GM12878 (cell line): ENCODE data around the gene OR6Q1. TPM values are rescaled to one million over a fixed set of nuclear protein-coding genes. Genes with fewer than 3 reads are reported as not detected.

Source experiments
- ATAC-seq: fragments of 200-7000 bp; cut with Tn5 transposase; 3 replicates; pipeline ENCODE4 v1.9.1; 2020; ENCODE audit warnings: mild to moderate bottlenecking, moderate library complexity
- BruUV-seq: library from RNA; stranded (reverse); fragments of 400-500 nt; replicated peaks from 2 replicates; lab custom pipeline; 2021; lab: Mats Ljungman, UMichigan
- CTCF ChIA-PET: fragments of 300-600 bp; sonication (Branson Sonifier 250); formaldehyde crosslinking; extraction: SDS; loops from one replicate; lab custom pipeline; 2021; ENCODE audit warnings: inconsistent platforms; lab: Yijun Ruan, JAX
- POLR2A ChIA-PET: fragments of 350-600 bp; formaldehyde crosslinking; extraction: SDS; loops from one replicate; lab custom pipeline; 2021; ENCODE audit warnings: inconsistent platforms; lab: Charles Lee
- RAD21 ChIA-PET: fragments of 300-600 bp; sonication (Branson Sonifier 250); formaldehyde crosslinking; loops from one replicate; lab custom pipeline; 2023; ENCODE audit warnings: antibody characterized with exemption; ENCODE audit not compliant: unreplicated experiment; lab: Charles Lee
- SMC1A ChIA-PET: fragments of 300-600 bp; sonication (Branson Sonifier 250); formaldehyde crosslinking; loops from one replicate; lab custom pipeline; 2023; ENCODE audit not compliant: unreplicated experiment, uncharacterized antibody; lab: Charles Lee
- DNase-seq: peaks from one replicate; pipeline ENCODE4 v3.0.0-alpha.2; 2011; ENCODE audit warnings: low read depth, low spot score
- FAIRE-seq: peaks from 3 replicates; lab custom pipeline; 2011; peaks lifted over from hg19 to GRCh38; lab: Jason Lieb, UNC
- H2AFZ ChIP-seq: 2 replicates; pipeline ENCODE4 v1.6.0; 2011; ENCODE audit warnings: low read depth, low read length, control low read depth; ENCODE audit not compliant: control insufficient read depth
- H3K27ac ChIP-seq: 2 replicates; pipeline ENCODE4 v1.5.1; 2011; ENCODE audit warnings: control low read depth; ENCODE audit not compliant: control insufficient read depth, insufficient read depth
- H3K27me3 ChIP-seq, 2 experiments: replicated peaks in 1 of 2; 2 replicates each; pipeline versions ENCODE4 v1.6.0 to v1.6.1; 2011; ENCODE audit warnings: low read length in 1 of 2; ENCODE audit not compliant: control insufficient read depth in 2 of 2, insufficient read depth in 2 of 2
- H3K36me3 ChIP-seq, 2 experiments: 2 replicates each; pipeline ENCODE4 v1.5.1; 2011; ENCODE audit warnings: low read length in 1 of 2; ENCODE audit not compliant: control insufficient read depth in 2 of 2, insufficient read depth in 2 of 2
- H3K4me1 ChIP-seq: 2 replicates; pipeline ENCODE4 v1.6.1; 2011; ENCODE audit warnings: mild to moderate bottlenecking, low read length, moderate library complexity, mixed read lengths; ENCODE audit not compliant: control insufficient read depth, insufficient read depth
- H3K4me2 ChIP-seq: 2 replicates; pipeline ENCODE4 v1.6.0; 2011; ENCODE audit warnings: control low read depth; ENCODE audit not compliant: control insufficient read depth, insufficient read depth
- H3K4me3 ChIP-seq: fragments of 200-600 bp; sonication (generic); 2 replicates; pipeline ENCODE4 v1.5.1; 2016
- H3K79me2 ChIP-seq: 2 replicates; pipeline ENCODE4 v1.6.0; 2011; ENCODE audit warnings: low read length; ENCODE audit not compliant: control insufficient read depth, insufficient read depth
- H3K9ac ChIP-seq: 2 replicates; pipeline ENCODE4 v1.8.0; 2011; ENCODE audit warnings: low read length, control low read depth, mixed read lengths; ENCODE audit not compliant: control insufficient read depth, insufficient read depth
- H3K9me3 ChIP-seq: replicated peaks from 3 replicates; pipeline ENCODE4 v1.5.1; 2011; ENCODE audit warnings: mild to moderate bottlenecking, low read length; ENCODE audit not compliant: control insufficient read depth, insufficient read depth
- H4K20me1 ChIP-seq: 2 replicates; pipeline ENCODE4 v1.6.0; 2011; ENCODE audit not compliant: control insufficient read depth, insufficient read depth
- ATF2 ChIP-seq: IDR thresholded peaks from 2 replicates; pipeline ENCODE4 v1.6.1; 2012; ENCODE audit warnings: low read length, inconsistent platforms
- BCLAF1 ChIP-seq: fragments of 450-650 bp; IDR thresholded peaks from 2 replicates; pipeline ENCODE4 v1.6.1; 2017; ENCODE audit warnings: antibody characterized with exemption, mild to moderate bottlenecking, moderate library complexity
- LARP7 ChIP-seq: fragments of 450-650 bp; IDR thresholded peaks from 2 replicates; pipeline ENCODE4 v1.6.1; 2017; ENCODE audit warnings: mild to moderate bottlenecking
- MYC ChIP-seq: IDR thresholded peaks from 2 replicates; pipeline ENCODE4 v1.6.1; 2011; ENCODE audit warnings: mild to moderate bottlenecking, low read length, moderate library complexity, inconsistent platforms; ENCODE audit not compliant: insufficient read depth, insufficient replicate concordance, insufficient read length, severe bottlenecking
- POU2F2 ChIP-seq: IDR thresholded peaks from 3 replicates; pipeline ENCODE4 v1.6.1; 2011; ENCODE audit warnings: low read depth, mild to moderate bottlenecking, low read length, borderline replicate concordance
- SKIL ChIP-seq: fragments of 450-650 bp; IDR thresholded peaks from 2 replicates; pipeline ENCODE4 v1.6.1; 2017; ENCODE audit warnings: mild to moderate bottlenecking, low read depth, inconsistent platforms; ENCODE audit not compliant: poor library complexity, severe bottlenecking
- SMAD1 ChIP-seq: fragments of 450-650 bp; IDR thresholded peaks from 2 replicates; pipeline ENCODE4 v1.6.1; 2018; ENCODE audit warnings: mild to moderate bottlenecking, low read depth; ENCODE audit not compliant: partially characterized antibody
- ZNF24 ChIP-seq: fragments of 450-650 bp; IDR thresholded peaks from 2 replicates; pipeline ENCODE4 v1.6.1; 2017; ENCODE audit warnings: antibody characterized with exemption, mild to moderate bottlenecking
- WGBS: methylation state at CpG from one replicate; pipeline ENCODE4 v1.1.6; 2016; ENCODE audit warnings: low lambda C conversion rate; ENCODE audit not compliant: insufficient replicate concordance, insufficient coverage; ENCODE audit errors: missing lambda C conversion rate; 5-methylcytosine and 5-hydroxymethylcytosine counted together
- in situ Hi-C: fragments of 300-500 bp; cut with MboI; formaldehyde crosslinking; loops from 9 replicates; pipeline ENCODE4 v1.14.3; 2018; ENCODE audit warnings: mixed read lengths
- intact Hi-C: fragments of 100-400 bp; cut with micrococcal nuclease; formaldehyde crosslinking; loops from one replicate; pipeline ENCODE4 v1.14.2; 2022; ENCODE audit not compliant: unreplicated experiment
- polyA plus RNA-seq, 11 experiments: library from polyadenylated mRNA; depleted of rRNA in 4 of 11; unstranded in 6 of 11; stranded (reverse) in 5 of 11; fragments of >200 nt; fragmentation: Nextera tagmentation in 4 of 11; fragmentation: Illumina TruSeq in 1 of 11; extraction: Ambion mirVana in 4 of 11; extraction: Trizol in 1 of 11; gene quantifications; 1 replicate in 1 of 11; 2 replicates in 10 of 11; pipeline versions ENCODE4 v1.2.1 to v1.2.3, GENCODE V29; 2011 to 2016; ENCODE audit warnings: inconsistent platforms in 2 of 11, missing spikeins in 2 of 11, low read depth in 1 of 11
- small RNA-seq: library from RNA; depleted of rRNA; stranded (forward); fragments of <200 nt; gene quantifications from one replicate; pipeline ENCODE3, GENCODE V24; 2014
- total RNA-seq, 4 experiments: library from RNA; depleted of rRNA in 3 of 4; stranded (reverse); fragments of >200 nt in 3 of 4; fragmentation: Illumina TruSeq in 1 of 4; extraction: Trizol in 1 of 4; gene quantifications; 2 replicates each; pipeline versions ENCODE4 v1.2.1 to v1.2.3, GENCODE V29; 2013 to 2021

Gene OR6Q1
- total and polyA plus RNA-seq, 10 of the 15 experiments (the other 5 are each of a cell fraction or from before 2014, with no cell fraction given) = not detected

DNA sequence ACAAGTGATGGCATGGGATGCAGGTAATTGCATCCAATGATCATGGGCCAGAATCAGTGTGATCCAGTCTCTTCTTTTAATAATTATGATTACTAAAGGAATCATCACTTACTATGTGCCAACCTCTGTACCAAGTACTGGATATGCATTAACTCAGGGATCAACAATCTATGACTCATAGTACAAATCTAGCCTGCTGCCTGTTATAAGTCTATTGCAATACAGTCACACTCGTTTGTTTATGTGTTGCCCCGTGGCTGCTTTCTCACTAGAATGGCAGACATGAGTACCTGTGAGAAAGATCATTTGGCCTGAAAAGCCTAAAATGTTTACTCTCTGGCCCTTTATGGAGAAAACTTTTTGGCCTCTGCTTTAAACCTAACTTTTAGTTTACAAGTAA lies 45.0 kb downstream of the OR6Q1 start:
- in situ Hi-C loops = no loop called here
- Histone ChIP-seq H3K79me2 (no peaks in the 10 kb centered on the region), H4K20me1 (no peaks in the 10 kb centered on the region), H3K9ac (no peak overlapping the region), H3K36me3 (no peaks in the 10 kb centered on the region), H3K4me1 (no peaks in the 10 kb centered on the region), H2AFZ (no peak overlapping the region), H3K4me2 (no peak overlapping the region)
- RAD21 ChIA-PET = no interaction called here
- no TSS peak for BruUV-seq
- no peak for TF ChIP-seq LARP7
- TF ChIP-seq SKIL = no peak
- TF ChIP-seq MYC = no peak
- no peak for TF ChIP-seq BCLAF1
- no peak for TF ChIP-seq ATF2
- TF ChIP-seq ZNF24 = no peak
- TF ChIP-seq POU2F2 = no peak
- no peak for TF ChIP-seq SMAD1
- TF ChIP-seq, all 136 proteins: peak for 0
- H3K27me3 ChIP-seq = no peaks in the 10 kb centered on the region
- no peak for FAIRE-seq
- ChIA-PET CTCF (no interaction called here), SMC1A (interaction anchor here (1.0 kb wide), 1 partner anchor 11 kb away, joined by 3 read pairs; no protein-coding TSS in a partner anchor), POLR2A (no interaction called here)
- no peak overlapping the region for H3K27ac ChIP-seq
- no peaks in the 10 kb centered on the region for H3K9me3 ChIP-seq
- DNase-seq = no peak
- intact Hi-C loops = no loop called here
- H3K4me3 ChIP-seq = no peak overlapping the region
- 0% methylated on average over 2 of the region's 2 CpGs for WGBS
- ATAC-seq = no peak

Small RNAs within 50 kb of the gene (small RNA-seq; reads per million reads assigned to genes)
- gene RNU6-899P = not detected

Other genes starting within 250 kb of the OR6Q1 start
- gene OR9Q1, start 7.1 kb upstream of the OR6Q1 start, total RNA-seq (2014; rRNA removed) = not detected in 2 replicates
- gene OR9Q1, start 7.1 kb upstream of the OR6Q1 start, total RNA-seq (2014; rRNA removed; fragmentation: Illumina TruSeq; extraction: Trizol) = not detected in 2 replicates
- gene OR9Q1, start 7.1 kb upstream of the OR6Q1 start, total RNA-seq (2021) = not detected in 2 replicates
- not detected in 2 replicates for gene OR9Q1, start 7.1 kb upstream of the OR6Q1 start, polyA plus RNA-seq (2011; rRNA removed)
- not detected in 2 replicates for gene OR9Q1, start 7.1 kb upstream of the OR6Q1 start, polyA plus RNA-seq (2014; fragmentation: Illumina TruSeq; extraction: Trizol)
- gene OR9Q1, start 7.1 kb upstream of the OR6Q1 start, polyA plus RNA-seq (2014; fragmentation: Nextera tagmentation; extraction: Ambion mirVana) = not detected
- not detected in 2 replicates for gene OR9Q1, start 7.1 kb upstream of the OR6Q1 start, polyA plus RNA-seq (2014; rRNA removed)
- gene OR9Q1, start 7.1 kb upstream of the OR6Q1 start, polyA plus RNA-seq (2016; fragmentation: Nextera tagmentation; extraction: Ambion mirVana) = not detected
- gene OR9I1, start 94.6 kb downstream of the OR6Q1 start, total RNA-seq (2014; rRNA removed) = not detected in 2 replicates
- not detected in 2 replicates for gene OR9I1, start 94.6 kb downstream of the OR6Q1 start, total RNA-seq (2014; rRNA removed; fragmentation: Illumina TruSeq; extraction: Trizol)
- gene OR9I1, start 94.6 kb downstream of the OR6Q1 start, total RNA-seq (2021) = not detected in 2 replicates
- gene OR9I1, start 94.6 kb downstream of the OR6Q1 start, polyA plus RNA-seq (2011; rRNA removed) = not detected in 2 replicates
- not detected in 2 replicates for gene OR9I1, start 94.6 kb downstream of the OR6Q1 start, polyA plus RNA-seq (2014; fragmentation: Illumina TruSeq; extraction: Trizol)
- gene OR9I1, start 94.6 kb downstream of the OR6Q1 start, polyA plus RNA-seq (2014; fragmentation: Nextera tagmentation; extraction: Ambion mirVana) = not detected
- gene OR9I1, start 94.6 kb downstream of the OR6Q1 start, polyA plus RNA-seq (2014; rRNA removed) = not detected in 2 replicates
- gene OR9I1, start 94.6 kb downstream of the OR6Q1 start, polyA plus RNA-seq (2016; fragmentation: Nextera tagmentation; extraction: Ambion mirVana) = not detected
- gene OR9Q2, start 158.1 kb downstream of the OR6Q1 start, total RNA-seq (2014; rRNA removed) = not detected in 2 replicates
- gene OR9Q2, start 158.1 kb downstream of the OR6Q1 start, total RNA-seq (2014; rRNA removed; fragmentation: Illumina TruSeq; extraction: Trizol) = not detected in 2 replicates
- not detected in 2 replicates for gene OR9Q2, start 158.1 kb downstream of the OR6Q1 start, total RNA-seq (2021)
- gene OR9Q2, start 158.1 kb downstream of the OR6Q1 start, polyA plus RNA-seq (2011; rRNA removed) = 0.05 TPM in 1 of 2 replicates, not detected in the other
- not detected in 2 replicates for gene OR9Q2, start 158.1 kb downstream of the OR6Q1 start, polyA plus RNA-seq (2014; fragmentation: Illumina TruSeq; extraction: Trizol)
- not detected for gene OR9Q2, start 158.1 kb downstream of the OR6Q1 start, polyA plus RNA-seq (2014; fragmentation: Nextera tagmentation; extraction: Ambion mirVana)
- not detected in 2 replicates for gene OR9Q2, start 158.1 kb downstream of the OR6Q1 start, polyA plus RNA-seq (2014; rRNA removed)
- not detected for gene OR9Q2, start 158.1 kb downstream of the OR6Q1 start, polyA plus RNA-seq (2016; fragmentation: Nextera tagmentation; extraction: Ambion mirVana)
- gene OR1S2, start 173.2 kb downstream of the OR6Q1 start, total RNA-seq (2014; rRNA removed) = not detected in 2 replicates
- gene OR1S2, start 173.2 kb downstream of the OR6Q1 start, total RNA-seq (2014; rRNA removed; fragmentation: Illumina TruSeq; extraction: Trizol) = not detected in 2 replicates
- gene OR1S2, start 173.2 kb downstream of the OR6Q1 start, total RNA-seq (2021) = not detected in 2 replicates
- gene OR1S2, start 173.2 kb downstream of the OR6Q1 start, polyA plus RNA-seq (2011; rRNA removed) = not detected in 2 replicates
- gene OR1S2, start 173.2 kb downstream of the OR6Q1 start, polyA plus RNA-seq (2014; fragmentation: Illumina TruSeq; extraction: Trizol) = not detected in 2 replicates
- gene OR1S2, start 173.2 kb downstream of the OR6Q1 start, polyA plus RNA-seq (2014; fragmentation: Nextera tagmentation; extraction: Ambion mirVana) = not detected
- gene OR1S2, start 173.2 kb downstream of the OR6Q1 start, polyA plus RNA-seq (2014; rRNA removed) = not detected in 2 replicates
- gene OR1S2, start 173.2 kb downstream of the OR6Q1 start, polyA plus RNA-seq (2016; fragmentation: Nextera tagmentation; extraction: Ambion mirVana) = not detected
- not detected in 2 replicates for gene OR1S1, start 181.8 kb downstream of the OR6Q1 start, total RNA-seq (2014; rRNA removed)
- gene OR1S1, start 181.8 kb downstream of the OR6Q1 start, total RNA-seq (2014; rRNA removed; fragmentation: Illumina TruSeq; extraction: Trizol) = not detected in 2 replicates
- not detected in 2 replicates for gene OR1S1, start 181.8 kb downstream of the OR6Q1 start, total RNA-seq (2021)
- gene OR1S1, start 181.8 kb downstream of the OR6Q1 start, polyA plus RNA-seq (2011; rRNA removed) = not detected in 2 replicates
- not detected in 2 replicates for gene OR1S1, start 181.8 kb downstream of the OR6Q1 start, polyA plus RNA-seq (2014; fragmentation: Illumina TruSeq; extraction: Trizol)
- gene OR1S1, start 181.8 kb downstream of the OR6Q1 start, polyA plus RNA-seq (2014; fragmentation: Nextera tagmentation; extraction: Ambion mirVana) = not detected
- not detected in 2 replicates for gene OR1S1, start 181.8 kb downstream of the OR6Q1 start, polyA plus RNA-seq (2014; rRNA removed)
- not detected for gene OR1S1, start 181.8 kb downstream of the OR6Q1 start, polyA plus RNA-seq (2016; fragmentation: Nextera tagmentation; extraction: Ambion mirVana)
- gene OR10Q1, start 198.0 kb downstream of the OR6Q1 start, total RNA-seq (2014; rRNA removed) = not detected in 2 replicates
- gene OR10Q1, start 198.0 kb downstream of the OR6Q1 start, total RNA-seq (2014; rRNA removed; fragmentation: Illumina TruSeq; extraction: Trizol) = not detected in 2 replicates
- gene OR10Q1, start 198.0 kb downstream of the OR6Q1 start, total RNA-seq (2021) = not detected in 2 replicates
- not detected in 2 replicates for gene OR10Q1, start 198.0 kb downstream of the OR6Q1 start, polyA plus RNA-seq (2011; rRNA removed)
- gene OR10Q1, start 198.0 kb downstream of the OR6Q1 start, polyA plus RNA-seq (2014; fragmentation: Illumina TruSeq; extraction: Trizol) = not detected in 2 replicates
- gene OR10Q1, start 198.0 kb downstream of the OR6Q1 start, polyA plus RNA-seq (2014; fragmentation: Nextera tagmentation; extraction: Ambion mirVana) = not detected
- gene OR10Q1, start 198.0 kb downstream of the OR6Q1 start, polyA plus RNA-seq (2014; rRNA removed) = not detected in 2 replicates
- gene OR10Q1, start 198.0 kb downstream of the OR6Q1 start, polyA plus RNA-seq (2016; fragmentation: Nextera tagmentation; extraction: Ambion mirVana) = not detected
- gene OR10W1, start 237.3 kb downstream of the OR6Q1 start, total RNA-seq (2014; rRNA removed) = not detected in 2 replicates
- not detected in 2 replicates for gene OR10W1, start 237.3 kb downstream of the OR6Q1 start, total RNA-seq (2014; rRNA removed; fragmentation: Illumina TruSeq; extraction: Trizol)
- gene OR10W1, start 237.3 kb downstream of the OR6Q1 start, total RNA-seq (2021) = not detected in 2 replicates
- gene OR10W1, start 237.3 kb downstream of the OR6Q1 start, polyA plus RNA-seq (2011; rRNA removed) = not detected in 2 replicates
- not detected in 2 replicates for gene OR10W1, start 237.3 kb downstream of the OR6Q1 start, polyA plus RNA-seq (2014; fragmentation: Illumina TruSeq; extraction: Trizol)
- not detected for gene OR10W1, start 237.3 kb downstream of the OR6Q1 start, polyA plus RNA-seq (2014; fragmentation: Nextera tagmentation; extraction: Ambion mirVana)
- gene OR10W1, start 237.3 kb downstream of the OR6Q1 start, polyA plus RNA-seq (2014; rRNA removed) = not detected in 2 replicates
- not detected for gene OR10W1, start 237.3 kb downstream of the OR6Q1 start, polyA plus RNA-seq (2016; fragmentation: Nextera tagmentation; extraction: Ambion mirVana)